Body of pancreas (tissue), 4 donors: ENCODE measurements around the gene SWI5. TPM values are rescaled to one million over a fixed set of nuclear protein-coding genes. Genes with fewer than 3 reads are reported as not detected.

Source experiments
- ATAC-seq: fragments of 150-250 bp; one replicate; pipeline ENCODE4 v1.9.1; 2016
- DNase-seq, 4 donors: peaks; one replicate each; pipeline ENCODE4 v3.0.0-alpha.2; 2019
- H3K27ac ChIP-seq, 4 donors: fragments of 200-600 bp; sonication (generic); 1 replicate in 3 of 4; 2 replicates in 1 of 4; pipeline versions ENCODE4 v1.5.1 to v1.6.1; 2016 to 2019; ENCODE audit warnings: mild to moderate bottlenecking in 1 of 4, mixed read lengths in 1 of 4, moderate library complexity in 1 of 4
- H3K27me3 ChIP-seq, 2 donors: fragments of 200-600 bp; sonication (generic); one replicate each; pipeline ENCODE4 v1.6.0; 2016; ENCODE audit warnings: mild to moderate bottlenecking in 1 of 2
- H3K36me3 ChIP-seq, 2 donors: fragments of 200-600 bp; sonication (generic); replicated peaks in 1 of 2; 2 replicates each; pipeline ENCODE4 v1.5.1; 2016; ENCODE audit warnings: low read depth in 2 of 2; ENCODE audit not compliant: insufficient read depth in 1 of 2
- H3K4me1 ChIP-seq: fragments of 200-600 bp; sonication (generic); one replicate; pipeline ENCODE4 v1.6.0; 2016
- H3K4me3 ChIP-seq, 2 donors: fragments of 200-600 bp; sonication (generic); 1 replicate in 1 of 2; 2 replicates in 1 of 2; pipeline ENCODE4 v1.5.1; 2016 to 2019
- H3K9me3 ChIP-seq, 3 donors: fragments of 200-600 bp; sonication (generic); 1 replicate in 2 of 3; 2 replicates in 1 of 3; pipeline ENCODE4 v1.5.1; 2016
- CTCF ChIP-seq, 7 experiments: fragments of 450-650 bp in 4 of 7; fragments of 200-600 bp in 3 of 7; sonication (generic) in 3 of 7; IDR thresholded peaks; one replicate each; pipeline ENCODE4 v1.5.1; 2016 to 2019; ENCODE audit warnings: antibody characterized with exemption in 7 of 7
- POLR2A ChIP-seq, 3 donors: fragments of 450-650 bp; IDR thresholded peaks; one replicate each; pipeline ENCODE4 v1.6.1; 2016; ENCODE audit warnings: antibody characterized with exemption in 3 of 3, mild to moderate bottlenecking in 2 of 3
- WGBS, 2 donors: methylation state at CpG; one replicate each; pipeline ENCODE4 v1.1.5; 2017; 5-methylcytosine and 5-hydroxymethylcytosine counted together
- intact Hi-C: fragments of 100-400 bp; cut with DNase I; formaldehyde crosslinking; loops from one replicate; pipeline ENCODE4 v1.15.1; 2023
- total RNA-seq, 2 donors: library from RNA; depleted of rRNA; stranded (reverse); fragments of >200 nt; gene quantifications; one replicate each; pipeline ENCODE4 v1.1.0, GENCODE V29; 2016

Gene SWI5
- total RNA-seq, 2 donors from 2014 or later: 14.5 to 20.1 TPM

GRCh38 chr9:128321879-128322403 lies 45.9 kb downstream of the SWI5 start:
- Histone ChIP-seq H3K9me3 (no peaks in the 10 kb centered on the region), H3K4me1 (peaks cover 24% of the 10 kb centered on the region), H3K4me3 (peak overlapping the region; percentile 77 to 88), H3K36me3 (peaks cover 0 to 11% of the 10 kb centered on the region in 2 donors), H3K27me3 (no peaks in the 10 kb centered on the region), H3K27ac (peak overlapping the region; percentile 82 to 93 (median 88))
- intact Hi-C loops: no loop called here
- DNase-seq (no peak), ATAC-seq (peak; percentile 6)
- no peak for TF ChIP-seq POLR2A (IDR thresholded peaks at IDR 0.05)
- no peak for TF ChIP-seq CTCF (IDR thresholded peaks at IDR 0.05)
- WGBS, 2 donors: 0 to 1% methylated on average over 16 to 21 of the region's 21 CpGs

GRCh38 chr9:128322404-128323211 lies 46.5 kb downstream of the SWI5 start, which contains the start of the genes COQ4 and TRUB2:
Gene COQ4 (plus strand): TSS chr9:128322839. CDS start chr9:128322859, 20 bp downstream.
Gene TRUB2 (minus strand): TSS chr9:128322447. CDS start chr9:128322408, 39 bp downstream.
- Histone ChIP-seq H3K27ac (peak within 1 kb of the TSS; percentile 82 to 93 (median 88)), H3K36me3 (peaks cover 0 to 4% of the 10 kb centered on the region in 2 donors), H3K9me3 (no peaks in the 10 kb centered on the region), H3K4me3 (peak within 1 kb of the TSS; percentile 77 to 88), H3K27me3 (no peaks in the 10 kb centered on the region), H3K4me1 (peaks cover 24% of the 10 kb centered on the region)
- 1% methylated on average over 80 of the region's 83 CpGs; no CpG with 5 or more reads in 1 of the 2 donors for WGBS, 2 donors
- intact Hi-C loops: no loop called here
- peak; percentile 93 to 97 (median 95) for DNase-seq
- TF ChIP-seq POLR2A (IDR thresholded peaks at IDR 0.05) (peak in 2 of 3 donors; percentile 50 to 63), CTCF (IDR thresholded peaks at IDR 0.05) (no peak)
- peak; percentile 98 for ATAC-seq

- no peaks in the 10 kb centered on the region for H3K9me3 ChIP-seq
- no peak for DNase-seq
- H3K36me3 ChIP-seq: peaks cover 0 to 4% of the 10 kb centered on the region in 2 donors
- H3K27me3 ChIP-seq: no peaks in the 10 kb centered on the region
- H3K27ac ChIP-seq: peak overlapping the region in 3 of 4 donors; percentile 82 to 93 (median 87)
- peaks cover 24% of the 10 kb centered on the region for H3K4me1 ChIP-seq
- intact Hi-C loops: no loop called here
- TF ChIP-seq POLR2A (IDR thresholded peaks at IDR 0.05) (no peak), CTCF (IDR thresholded peaks at IDR 0.05) (no peak)
- H3K4me3 ChIP-seq: peak overlapping the region; percentile 77 to 88
- ATAC-seq: no peak
- 20 to 34% methylated on average over 11 to 16 of the region's 16 CpGs for WGBS, 2 donors
Observed at GRCh38 chr9:128323212-128323730, 47.2 kb downstream of the SWI5 start.

- 74 to 84% methylated on average over 12 of the region's 12 CpGs for WGBS, 2 donors
- Histone ChIP-seq H3K27me3 (no peaks in the 10 kb centered on the region), H3K4me3 (peak overlapping the region in 1 of 2 donors; percentile 77), H3K27ac (no peak overlapping the region), H3K36me3 (peaks cover 0 to 4% of the 10 kb centered on the region in 2 donors), H3K4me1 (peaks cover 24% of the 10 kb centered on the region), H3K9me3 (no peaks in the 10 kb centered on the region)
- intact Hi-C loops: no loop called here
- TF ChIP-seq POLR2A (IDR thresholded peaks at IDR 0.05): no peak
- no peak for TF ChIP-seq CTCF (IDR thresholded peaks at IDR 0.05)
- ATAC-seq: no peak
- no peak for DNase-seq
Observed at GRCh38 chr9:128323791-128324190, 47.7 kb downstream of the SWI5 start.
